HG03442 (cell line): ENCODE results near the gene SLC25A29.
"Not testable (repeated sequence)": the region's sequence is repeated elsewhere in the genome, so short reads cannot be mapped to it uniquely, and the experiment has no call there.

Experiments
- ATAC-seq: cut with Tn5 transposase; IDR thresholded peaks from one replicate; pipeline ENCODE4 v1.9.1; 2021; ENCODE audit warnings: mild to moderate bottlenecking, moderate library complexity; ENCODE audit not compliant: unreplicated experiment

The SLC25A29 gene

DNA sequence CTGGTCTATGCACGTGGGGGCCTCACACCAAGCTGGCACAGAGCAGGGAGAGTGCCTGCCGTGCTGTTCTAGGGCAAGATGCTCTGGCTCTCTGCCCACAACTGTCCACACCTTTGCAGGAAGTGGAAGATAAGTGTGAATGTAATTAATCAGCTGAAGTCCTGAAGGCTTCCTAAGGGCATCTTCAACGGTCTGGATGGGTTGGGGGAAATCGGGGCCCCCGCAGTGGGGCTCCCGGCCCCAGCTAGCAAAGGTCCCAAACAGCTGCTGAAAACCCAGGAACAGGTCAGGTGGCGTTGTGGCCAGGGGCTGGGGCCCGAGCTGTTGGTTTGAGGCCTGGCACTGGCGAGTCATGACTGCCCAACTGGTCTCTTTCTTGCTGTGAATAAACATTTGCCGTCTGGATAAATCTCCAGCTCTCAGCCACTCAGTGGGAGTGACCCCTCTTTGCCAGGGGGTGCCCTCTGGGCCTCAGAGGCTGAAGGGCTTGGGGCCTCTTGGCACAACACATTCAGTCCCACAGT is 6.7 kb upstream of the SLC25A29 start:
- ATAC-seq = no peak

DNA sequence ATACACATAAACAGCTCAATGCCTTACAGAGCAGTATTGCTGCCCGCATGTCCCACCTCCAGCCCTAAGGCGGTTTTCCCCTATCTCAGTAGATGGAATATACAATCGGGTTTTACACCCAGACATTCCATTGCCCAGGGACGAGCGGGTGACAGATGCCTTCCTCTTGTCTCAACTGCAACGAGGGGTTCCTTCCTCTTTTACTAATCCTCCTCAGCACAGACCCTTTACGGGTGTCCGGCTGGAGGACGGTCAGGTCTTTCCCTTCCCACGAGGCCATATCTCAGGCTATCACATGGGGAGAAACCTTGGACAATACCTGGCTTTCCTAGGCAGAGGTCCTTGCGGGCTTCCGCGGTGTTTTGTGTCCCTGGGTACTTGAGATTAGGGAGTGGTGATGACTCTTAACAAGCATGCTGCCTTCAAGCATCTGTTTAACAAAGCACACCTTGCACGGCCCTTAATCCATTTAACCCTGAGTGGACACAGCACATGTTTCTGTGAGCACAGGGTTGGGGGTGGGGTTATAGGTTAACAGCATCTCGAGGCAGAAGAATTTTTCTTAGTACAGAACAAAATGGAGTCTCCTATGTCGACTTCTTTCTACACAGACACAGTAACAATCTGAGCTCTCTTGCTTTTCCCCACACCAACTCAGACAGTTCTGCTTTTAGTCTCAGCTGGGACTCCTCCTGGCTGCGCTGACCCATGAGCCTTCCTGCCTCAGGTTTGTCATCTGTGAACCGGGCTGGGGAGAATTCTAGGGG is 6.0 kb upstream of the SLC25A29 start:
- not testable (repeated sequence) for ATAC-seq

DNA sequence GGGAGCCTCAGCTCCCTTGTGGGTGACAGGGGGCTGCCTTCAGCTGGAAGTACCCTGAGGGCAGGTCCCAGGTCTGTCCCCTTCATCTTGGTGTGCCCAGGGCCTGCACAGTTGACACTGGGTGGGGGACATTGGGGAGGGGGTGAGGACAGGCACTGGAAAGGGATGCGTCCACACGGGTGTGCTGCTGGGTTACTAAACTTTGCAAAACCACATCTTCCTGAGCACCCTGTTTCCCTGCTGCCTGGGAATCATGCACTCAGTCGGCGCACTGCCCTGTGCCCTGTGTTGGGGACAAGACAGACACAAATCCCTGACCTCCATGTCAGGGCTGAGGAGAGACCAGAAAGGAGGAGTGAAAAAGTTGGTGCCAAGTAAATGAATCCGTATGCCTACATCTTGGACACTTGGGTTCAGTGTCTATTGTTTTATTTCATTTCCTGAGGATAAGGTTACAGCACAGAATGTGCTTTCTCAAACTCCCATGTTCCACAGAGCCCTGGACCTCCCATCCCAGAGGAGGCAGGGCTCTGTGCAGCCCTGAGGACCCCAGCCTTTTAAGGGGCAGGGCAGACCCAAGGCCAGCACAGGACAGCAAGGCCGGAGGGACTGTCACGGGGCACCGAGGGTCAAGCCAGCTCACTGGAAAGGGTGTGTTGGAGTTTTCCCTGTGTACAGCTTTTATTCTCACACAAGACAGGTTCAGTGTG is 2.9 kb upstream of the SLC25A29 start:
- ATAC-seq = no peak

DNA sequence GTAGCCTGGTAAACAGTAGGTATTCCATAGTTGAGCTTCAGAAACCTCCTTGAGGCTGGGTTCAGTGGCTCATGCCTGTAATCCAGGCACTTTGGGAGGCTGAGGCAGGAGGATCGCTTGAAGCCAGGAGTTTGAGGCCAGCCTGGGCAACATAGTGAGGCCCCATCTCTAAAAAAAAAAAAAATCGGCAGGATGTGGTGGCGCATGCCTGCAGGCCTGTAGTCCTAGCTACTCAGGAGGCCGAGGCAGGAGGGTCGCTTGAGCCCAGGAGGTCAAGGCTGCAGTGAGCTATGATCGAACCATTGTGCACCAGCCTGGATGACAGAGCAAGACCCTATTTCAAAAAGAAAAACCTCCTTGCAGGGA is 2.2 kb upstream of the SLC25A29 start:
- ATAC-seq = not testable (repeated sequence)

DNA sequence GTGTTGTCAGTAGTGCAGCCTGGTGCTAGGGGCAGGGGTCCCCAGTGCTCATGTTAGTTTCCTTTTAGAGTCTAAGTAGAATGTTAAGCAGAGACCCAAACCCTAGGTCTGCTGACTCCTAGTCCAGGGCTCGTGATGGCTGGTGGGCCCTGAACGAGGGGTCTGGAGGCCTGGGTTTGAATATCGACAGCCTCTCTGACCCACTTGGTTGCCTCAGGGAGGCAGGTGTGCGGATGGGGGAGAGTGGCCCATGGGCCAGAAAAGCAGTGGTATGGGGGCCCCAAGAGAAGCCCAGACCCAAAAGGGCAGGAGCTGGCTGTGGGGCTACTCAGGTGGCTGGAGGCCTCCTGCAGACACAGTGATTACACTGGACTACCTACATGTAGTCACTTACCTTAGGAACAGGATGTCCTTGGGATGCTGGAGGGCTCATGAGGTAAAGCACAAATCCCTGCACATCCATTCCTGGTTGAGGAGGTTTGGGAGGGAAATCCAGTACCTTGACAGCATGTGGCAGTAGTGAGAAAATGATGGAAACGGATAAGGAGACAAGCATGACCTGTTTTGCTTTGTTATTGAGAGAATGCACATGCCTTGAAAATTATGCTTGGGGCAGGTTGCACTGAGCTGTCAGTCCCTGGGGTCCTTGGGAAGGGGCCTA is 1.7 kb upstream of the SLC25A29 start:
- no peak for ATAC-seq

DNA sequence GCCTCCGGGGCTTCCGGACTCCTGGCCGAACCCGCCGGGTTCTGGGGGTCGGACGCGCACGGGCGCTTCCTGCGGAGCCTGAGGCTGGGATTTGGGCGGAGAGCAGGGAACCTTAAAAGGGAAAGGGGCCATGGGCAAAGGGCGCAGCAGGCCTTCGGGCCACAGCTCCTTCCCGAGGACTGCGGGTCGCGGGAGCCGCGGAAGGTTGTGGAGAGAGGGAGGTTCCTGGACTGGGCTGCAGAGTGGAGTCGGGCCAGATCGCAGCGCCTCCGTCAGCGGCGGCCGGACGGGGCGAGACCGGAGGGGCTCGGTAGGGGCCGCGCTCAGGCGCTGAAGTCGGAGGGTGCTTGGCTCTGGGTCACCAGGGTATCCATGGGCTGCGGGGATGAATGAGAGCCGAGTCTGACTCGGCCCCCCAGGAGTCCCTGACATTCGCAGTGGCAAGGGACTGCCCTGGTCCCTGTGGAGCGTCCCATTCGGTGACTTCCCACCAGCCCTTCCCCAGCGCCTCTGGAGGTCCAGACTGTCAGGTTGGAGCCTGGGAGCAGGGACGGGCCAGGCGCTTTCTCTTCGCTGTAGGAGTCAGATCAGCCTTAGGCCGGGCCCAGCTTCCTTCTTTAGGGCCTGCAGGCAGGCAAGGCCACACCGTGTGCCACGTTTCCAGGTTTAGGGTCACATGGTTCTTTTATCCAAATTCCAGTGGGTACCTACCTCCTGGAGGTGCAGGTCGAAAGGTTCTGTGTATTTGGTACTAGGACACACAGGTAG is 938 bp upstream of the SLC25A29 start:
- no peak for ATAC-seq

DNA sequence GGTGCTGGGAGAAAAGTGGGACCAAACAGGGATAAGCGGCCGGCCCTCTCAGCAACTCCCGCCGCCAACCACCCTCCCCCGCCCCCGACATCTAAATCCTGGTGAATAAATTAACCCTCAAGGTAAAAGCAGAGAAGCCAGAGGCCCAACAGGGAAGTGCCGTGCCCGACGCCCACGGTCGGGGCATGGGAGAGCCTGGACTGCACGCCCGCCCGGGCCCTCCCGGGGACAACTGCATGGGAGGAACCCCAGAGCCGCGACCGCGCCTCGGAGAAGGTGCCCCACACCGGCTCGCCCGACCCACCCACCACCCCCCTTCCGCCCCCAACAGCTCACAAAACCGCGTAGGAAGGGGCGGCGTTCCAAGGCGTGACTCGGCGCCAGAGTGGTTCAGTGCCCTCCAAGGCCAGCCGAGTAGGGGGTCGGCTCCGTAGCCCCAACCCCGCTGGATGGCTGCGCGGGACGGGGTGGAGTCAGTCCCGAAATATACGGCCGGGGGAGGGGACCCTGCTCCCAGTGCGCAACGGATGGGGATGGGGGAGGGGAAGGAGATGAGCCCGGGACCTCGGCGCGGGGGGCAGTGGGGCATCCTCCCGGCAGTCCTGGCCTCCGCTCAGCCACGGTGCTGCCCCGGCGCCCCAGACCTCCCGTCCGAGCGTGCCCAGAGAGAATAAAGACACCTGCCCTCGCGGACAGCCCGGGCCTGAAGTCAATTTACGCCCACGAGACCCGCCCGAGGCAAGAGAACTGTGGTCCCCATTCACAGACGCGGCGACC is 732 bp downstream of the SLC25A29 start:
- ATAC-seq = no peak

DNA sequence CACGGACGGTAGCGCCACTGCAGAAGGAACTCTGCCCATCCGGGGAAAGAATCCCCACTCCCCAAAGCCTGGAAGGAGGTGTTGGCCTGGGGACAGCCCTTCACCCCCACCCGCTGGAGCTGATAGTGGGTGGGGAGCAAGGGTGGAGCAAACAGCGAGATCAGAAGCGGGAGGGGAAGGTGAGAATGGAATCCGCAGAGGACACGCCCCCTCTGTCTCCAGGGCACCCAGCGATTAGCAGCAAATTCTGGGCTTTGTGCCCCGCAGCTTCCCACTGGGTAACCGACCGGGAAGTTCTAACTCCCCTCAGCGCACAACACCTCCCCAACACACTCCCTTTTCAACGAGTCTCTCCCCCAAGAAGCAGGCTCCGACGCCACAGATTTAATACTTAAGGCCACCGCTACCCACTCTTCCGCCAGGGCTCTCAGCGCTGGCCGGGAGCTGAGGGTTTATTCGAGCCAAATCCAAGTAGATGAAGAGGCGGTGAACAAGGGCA is 1.4 kb downstream of the SLC25A29 start:
- ATAC-seq = no peak

DNA sequence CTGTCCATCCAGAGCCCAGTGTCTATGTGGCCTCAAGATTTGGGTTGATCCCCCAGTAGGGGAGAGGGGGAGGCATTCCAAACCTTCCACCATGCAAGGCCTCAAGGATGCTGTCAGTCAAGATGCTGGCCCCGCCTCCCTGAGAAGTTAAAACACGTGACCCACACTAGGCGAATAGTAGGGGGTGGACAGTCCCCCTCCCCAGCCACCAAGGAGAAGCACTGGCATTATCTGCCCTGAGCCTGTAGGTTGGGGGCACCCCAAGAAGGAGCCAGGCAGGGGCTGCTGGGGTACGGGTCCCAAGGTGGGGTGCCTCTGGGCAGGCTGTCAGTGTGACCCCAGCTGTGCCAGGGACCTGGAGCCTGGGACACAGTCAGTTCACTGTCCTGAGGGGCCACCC is 2.3 kb downstream of the SLC25A29 start:
- ATAC-seq = no peak

DNA sequence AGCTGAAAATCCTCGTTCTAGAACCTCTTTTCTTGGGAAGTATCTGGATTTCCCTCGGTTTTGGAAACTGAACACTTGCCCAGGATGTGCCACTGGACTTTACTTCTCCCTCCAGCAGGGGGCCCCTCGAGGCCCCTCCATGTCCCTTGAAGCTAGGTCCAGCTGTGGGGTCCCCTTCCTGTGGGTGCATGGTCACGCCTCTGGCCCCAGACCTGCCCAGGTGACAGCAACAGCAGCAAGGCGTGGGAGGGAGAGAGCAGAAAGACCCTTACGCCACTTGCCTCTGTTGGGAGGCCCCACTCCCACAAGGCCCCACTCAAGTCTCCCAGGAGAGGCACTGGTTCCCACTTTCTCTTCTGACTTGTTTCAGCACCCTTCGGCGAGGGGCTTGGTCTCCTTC is 3.1 kb downstream of the SLC25A29 start:
- no peak for ATAC-seq

DNA sequence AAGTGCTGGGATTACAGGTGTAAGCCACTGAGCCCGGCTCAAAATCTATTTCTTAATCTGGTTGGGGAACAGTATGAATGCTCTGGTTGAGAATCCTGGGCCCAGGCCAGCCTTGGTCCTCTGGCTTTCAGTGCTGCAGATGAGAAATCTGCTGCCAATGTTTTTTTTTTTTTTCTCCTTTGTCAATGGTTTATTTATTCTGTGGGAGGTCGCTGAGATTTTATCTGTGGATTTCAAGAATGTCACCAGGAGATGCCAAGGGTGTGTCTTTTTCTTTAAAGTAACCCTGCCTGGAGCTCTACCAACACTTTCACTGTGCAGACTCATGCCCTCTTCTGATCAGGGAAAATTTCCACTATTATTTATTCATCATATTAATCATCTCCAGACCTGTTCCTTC is 3.6 kb downstream of the SLC25A29 start:
- no peak for ATAC-seq

DNA sequence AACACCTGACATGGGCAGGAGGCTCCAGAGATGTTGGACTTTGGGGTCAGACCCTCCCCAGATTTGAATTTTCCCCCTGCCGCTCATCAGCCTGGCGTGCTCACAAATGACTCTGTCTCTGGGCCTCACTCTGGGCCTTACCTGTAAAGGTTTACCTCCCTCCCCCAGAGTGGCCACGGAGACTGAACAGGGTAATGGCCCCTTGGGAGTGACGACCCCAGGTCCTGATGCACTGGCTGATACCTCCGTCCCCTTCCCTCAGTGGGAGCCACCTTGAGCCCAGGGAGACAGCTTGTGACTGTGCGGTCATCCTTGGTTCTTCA is 7.0 kb downstream of the SLC25A29 start:
- no peak for ATAC-seq

DNA sequence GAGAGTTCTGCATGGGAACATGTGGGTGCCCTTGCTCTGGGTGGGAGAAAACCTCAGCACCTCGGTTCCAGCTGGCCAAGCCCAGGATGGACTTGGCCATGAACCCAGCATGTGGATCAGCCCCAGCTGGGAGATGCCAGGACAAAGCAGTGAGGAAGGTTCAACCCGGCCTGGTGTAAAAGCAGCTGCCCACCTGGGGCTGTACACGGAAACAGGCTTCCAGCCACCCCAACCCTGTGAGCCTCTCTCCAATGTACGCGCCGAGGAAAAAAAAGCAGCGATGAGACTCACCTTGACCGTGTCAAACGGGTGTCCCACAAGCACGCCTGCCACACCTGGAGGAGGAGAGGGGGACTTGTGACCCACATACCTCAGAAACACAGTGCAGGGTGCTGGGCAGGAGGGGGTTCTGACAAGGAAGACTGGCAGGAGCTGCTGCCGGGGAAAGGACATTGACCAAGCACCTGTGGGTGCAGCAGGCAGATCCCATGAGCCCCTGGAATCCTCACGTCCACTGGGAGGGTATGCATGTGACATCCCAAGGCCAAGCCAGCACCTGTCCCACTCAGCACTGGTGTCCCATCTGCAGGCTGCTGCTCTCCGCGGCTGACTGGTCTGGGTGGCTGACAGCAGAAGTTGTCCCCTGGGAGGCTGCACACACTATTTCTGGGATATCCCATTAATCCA is 7.5 kb downstream of the SLC25A29 start:
- ATAC-seq = no peak

DNA sequence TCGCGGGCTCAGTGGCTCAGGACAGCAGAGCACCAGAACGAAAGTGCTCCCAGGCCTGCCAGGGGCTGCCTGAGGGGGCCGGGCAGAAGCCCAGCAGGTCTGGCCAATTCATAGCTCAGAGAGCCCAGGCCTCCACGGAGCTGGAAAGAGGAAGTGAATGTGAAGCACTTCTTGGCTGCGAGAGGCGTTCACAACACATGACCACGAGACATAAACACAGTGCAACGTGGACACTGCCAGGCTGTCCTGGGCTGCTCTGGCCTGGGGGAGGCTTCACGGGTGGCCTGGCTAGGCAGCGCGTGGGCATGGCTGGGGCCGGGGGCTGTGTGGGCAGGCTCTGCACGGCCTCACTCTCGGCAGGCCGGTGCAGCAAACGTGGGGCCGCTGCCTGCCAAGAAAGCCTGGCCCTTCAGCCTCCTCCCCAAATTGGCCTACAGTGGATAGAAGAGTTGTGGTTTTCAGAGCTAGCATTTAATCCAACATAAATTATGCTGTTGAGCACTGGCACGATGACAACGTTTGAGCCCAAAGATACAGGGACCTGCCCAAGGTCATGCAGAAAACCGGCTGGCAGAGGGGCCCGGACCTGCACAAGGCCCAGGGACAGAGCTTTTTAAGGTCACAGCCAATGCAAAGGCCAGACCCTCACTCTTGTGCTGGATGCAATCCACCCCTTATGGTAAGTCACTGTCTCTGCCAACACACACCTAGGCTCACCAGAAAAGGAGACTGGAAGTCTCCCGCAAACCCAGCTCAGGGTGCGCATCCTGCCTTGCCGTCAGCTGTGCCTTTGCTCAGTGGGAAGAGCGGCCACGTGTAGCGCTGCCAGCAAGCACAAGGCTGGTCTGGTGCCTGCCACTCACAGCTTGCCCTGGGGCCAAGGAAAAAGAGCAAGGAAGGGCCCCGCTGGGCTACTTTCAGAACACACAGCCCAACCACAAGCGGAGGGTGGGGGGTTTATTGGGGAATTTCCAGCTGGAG is 8.6 kb downstream of the SLC25A29 start:
- peak; percentile 78 for ATAC-seq

DNA sequence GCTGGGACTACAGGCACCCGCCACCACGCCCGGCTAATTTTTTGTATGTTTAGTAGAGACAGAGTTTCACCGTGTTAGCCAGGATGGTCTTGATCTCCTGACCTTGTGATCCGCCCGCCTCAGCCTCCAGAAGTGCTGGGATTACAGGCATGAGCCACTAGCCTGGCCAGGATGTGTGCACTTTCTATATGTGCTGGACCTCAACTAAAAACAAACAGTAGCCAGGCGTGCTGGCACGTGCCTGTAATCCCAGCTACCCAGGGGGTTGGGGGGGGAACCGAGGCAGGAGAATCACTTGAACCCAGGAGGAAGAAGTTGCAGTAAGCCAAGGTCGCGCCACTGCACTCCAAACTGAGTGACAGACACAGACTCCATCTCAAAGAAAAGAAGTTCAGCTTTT is 9.5 kb downstream of the SLC25A29 start:
- ATAC-seq = not testable (repeated sequence)

DNA sequence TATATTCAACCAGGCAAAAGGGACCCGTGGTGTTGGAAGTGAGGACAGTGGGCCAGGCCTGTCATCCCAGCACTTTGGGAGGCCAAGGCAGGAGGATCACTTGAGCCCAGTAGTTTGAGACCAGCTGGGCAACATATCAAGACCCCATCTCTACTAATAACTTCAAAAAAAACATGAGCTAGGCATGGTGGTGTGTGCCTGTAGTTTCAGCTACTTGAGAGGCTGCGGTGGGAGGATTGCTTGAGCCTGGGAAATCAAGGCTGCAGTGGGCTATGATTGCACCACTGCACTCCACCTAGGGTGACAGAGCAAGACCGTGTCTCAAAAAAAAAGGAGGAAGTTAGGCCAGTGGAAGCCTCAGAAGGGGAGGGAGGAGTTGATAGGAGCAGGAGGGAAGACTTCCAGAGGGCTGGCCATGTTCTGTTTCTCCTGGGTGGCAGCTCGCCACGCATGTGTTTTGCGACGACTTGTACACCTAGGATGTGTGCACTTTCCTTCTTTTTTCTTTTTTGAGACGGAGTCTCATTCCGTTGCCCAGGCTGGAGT is 10.1 kb downstream of the SLC25A29 start:
- ATAC-seq = no peak

DNA sequence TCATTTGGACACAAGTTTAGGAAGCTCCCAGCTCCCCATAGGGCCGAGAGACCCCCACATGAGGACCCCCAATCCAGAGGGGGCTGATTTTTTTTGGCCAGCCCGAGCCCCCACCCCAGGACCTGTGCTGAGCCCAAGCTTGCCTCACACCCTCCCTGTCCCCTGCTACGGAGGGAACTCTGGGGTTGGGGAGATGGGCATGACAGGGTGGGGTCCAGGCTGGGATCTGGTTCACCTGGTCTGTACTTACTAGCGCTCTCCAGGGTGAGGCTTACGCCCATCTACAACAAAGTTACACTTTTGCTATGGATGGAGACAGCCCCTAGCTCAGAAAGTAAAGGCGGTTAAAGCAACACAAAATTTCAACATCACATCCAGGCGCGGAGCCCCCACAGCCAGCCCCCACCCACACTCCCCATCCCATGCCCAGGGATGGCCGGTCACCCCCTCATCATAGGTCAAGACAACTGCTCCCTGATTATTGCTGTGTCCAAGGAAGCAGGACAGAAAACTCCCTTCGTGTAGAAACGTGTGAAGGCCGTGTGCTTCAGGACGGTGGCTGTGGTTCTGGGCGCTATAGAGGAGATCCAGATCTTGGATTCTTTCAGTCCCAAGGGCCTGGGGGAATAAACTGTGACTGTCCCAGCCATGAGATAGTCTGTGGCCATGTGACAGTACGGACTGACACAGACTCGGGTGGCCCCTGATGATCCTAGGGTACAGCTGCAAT is 10.7 kb downstream of the SLC25A29 start:
- no peak for ATAC-seq

DNA sequence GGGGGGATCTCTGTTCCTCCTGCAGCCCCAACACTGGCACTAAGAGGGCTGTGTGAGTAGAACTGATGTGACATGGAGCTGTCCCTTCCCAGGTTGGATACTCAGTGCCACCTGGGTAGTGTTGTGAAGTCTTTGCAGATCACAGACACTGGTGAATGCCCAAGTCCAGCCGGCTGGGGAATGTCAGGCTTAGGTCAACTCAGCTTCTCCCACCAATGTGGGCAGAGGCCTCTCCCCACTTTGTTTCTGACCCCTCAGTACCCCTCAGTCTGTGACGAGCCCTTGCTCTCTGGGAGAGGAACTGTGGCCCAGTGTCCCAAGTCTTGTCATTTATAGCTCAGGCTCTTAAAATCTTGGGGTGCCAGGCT is 11.3 kb downstream of the SLC25A29 start:
- ATAC-seq = no peak
